Fibroblast of peridontal ligament (primary cell): ENCODE measurements around the gene CFAP69.
"Not testable (repeated sequence)": the region's sequence is repeated elsewhere in the genome, so short reads cannot be mapped to it uniquely, and the experiment has no call there.

Source experiments
- DNase-seq: peaks from one replicate; pipeline ENCODE4 v3.0.0-alpha.2; 2010; ENCODE audit errors: extremely low read depth

CFAP69 gene

DNA sequence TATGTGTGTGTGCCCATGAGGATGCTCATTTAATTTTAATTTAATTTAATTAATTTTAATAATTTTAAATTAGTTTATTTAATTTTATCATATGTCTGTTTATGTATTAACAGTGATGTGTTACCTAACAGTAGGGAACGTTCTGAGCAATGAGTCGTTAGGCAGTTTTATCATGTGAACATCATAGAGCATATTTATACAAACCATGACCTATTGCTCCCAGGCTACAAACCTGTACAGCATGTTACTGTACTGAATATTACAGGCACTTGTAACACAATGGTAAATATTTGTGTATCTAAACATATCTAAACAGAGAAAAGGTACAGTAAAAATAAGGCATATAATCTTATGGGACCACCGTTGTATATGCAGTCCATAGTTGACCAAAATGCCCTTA is 13.7 kb upstream of the CFAP69 start:
- DNase-seq: no peak

DNA sequence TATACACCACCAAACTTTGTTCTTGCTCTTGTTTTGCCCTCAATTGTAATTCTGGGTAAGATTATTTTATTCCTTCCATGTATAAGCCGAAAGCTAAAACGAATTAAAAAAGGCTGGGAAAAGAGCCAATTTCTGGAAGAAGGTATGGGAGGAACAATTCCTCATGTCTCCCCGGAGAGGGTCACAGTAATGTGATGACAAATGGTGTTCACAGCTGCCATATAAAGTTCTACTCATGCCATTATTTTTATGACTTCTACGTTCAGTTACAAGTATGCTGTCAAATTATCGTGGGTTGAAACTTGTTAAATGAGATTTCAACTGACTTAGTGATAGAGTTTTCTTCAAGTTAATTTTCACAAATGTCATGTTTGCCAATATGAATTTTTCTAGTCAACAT is 12.5 kb upstream of the CFAP69 start:
- no peak for DNase-seq

DNA sequence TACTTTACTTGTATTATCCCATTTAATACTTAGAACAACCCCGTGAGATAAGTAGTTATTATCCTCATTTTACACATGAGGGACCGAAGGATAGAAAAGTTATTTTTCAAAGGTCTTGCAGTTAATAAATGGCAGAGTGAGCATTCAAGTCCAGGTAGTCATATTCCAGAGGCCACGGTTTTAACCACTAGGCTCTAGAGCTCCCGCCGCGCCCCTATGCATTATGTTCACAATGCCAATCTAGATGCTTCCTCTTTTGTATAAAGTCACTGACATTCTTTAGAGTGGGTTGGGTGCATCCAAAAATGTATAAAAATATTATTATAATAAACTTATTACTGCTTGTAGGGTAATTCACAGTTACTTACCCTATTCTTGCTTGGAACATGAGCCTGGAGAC is 11.4 kb upstream of the CFAP69 start:
- no peak for DNase-seq

DNA sequence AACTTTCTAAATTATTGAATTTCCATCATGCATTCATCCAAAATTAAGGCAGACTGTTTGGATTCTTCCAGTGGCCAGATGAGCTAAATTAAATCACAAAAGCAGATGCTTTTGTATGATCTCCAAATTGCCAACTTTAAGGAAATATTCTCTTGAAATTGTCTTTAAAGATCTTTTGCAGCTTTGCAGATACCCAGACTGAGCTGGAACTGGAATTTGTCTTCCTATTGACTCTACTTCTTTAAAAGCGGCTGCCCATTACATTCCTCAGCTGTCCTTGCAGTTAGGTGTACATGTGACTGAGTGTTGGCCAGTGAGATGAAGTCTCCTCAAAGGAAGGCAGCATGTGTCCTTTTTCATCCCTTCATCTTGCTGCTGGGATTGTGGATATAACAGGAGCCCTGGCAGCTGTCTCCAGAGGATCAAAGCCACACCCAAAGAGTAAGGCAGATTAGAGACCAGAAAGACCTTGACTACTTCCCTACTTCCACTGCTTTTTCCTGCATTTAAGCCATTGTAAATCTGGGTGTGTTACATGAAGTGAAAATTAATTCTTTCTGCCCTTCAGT is 8.2 kb upstream of the CFAP69 start:
- no peak for DNase-seq

DNA sequence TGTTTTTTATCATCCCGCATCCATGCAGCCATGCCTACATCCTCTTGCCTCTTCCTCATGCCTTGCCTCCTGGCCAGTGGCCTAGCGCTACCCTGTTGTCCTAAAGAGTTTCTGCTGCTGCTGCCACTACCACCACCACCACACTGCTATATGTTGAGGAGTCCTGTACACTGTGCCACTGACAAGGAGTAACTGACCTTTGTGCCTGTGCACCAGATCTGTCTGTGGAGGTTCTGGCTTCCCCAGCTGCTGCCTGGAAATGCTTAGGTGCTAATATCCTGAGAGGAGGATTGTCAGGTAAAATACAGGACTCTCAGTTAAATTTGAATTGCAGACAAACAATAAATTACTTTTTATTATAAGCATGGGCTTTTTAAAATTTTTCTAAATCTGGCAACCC is 7.0 kb upstream of the CFAP69 start:
- DNase-seq: no peak

DNA sequence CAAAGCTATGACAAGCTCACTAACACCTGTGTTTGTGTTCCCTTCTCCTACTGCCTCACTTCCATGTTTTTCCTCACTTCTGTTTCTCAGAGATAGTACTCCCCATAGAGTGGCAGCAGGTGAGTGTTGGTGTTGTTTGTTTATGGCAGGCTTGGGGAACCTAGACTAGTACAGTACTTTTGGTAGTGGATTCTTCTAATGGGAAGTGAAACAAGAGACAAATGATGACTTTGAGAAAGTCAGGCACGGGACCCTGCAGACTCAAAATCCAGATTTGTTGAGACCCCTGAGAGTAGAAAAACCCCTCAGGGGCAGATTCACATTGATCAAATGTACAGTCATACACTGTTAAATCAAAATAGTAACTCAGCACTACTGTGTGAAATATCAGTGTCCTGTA is 6.4 kb upstream of the CFAP69 start:
- no peak for DNase-seq

DNA sequence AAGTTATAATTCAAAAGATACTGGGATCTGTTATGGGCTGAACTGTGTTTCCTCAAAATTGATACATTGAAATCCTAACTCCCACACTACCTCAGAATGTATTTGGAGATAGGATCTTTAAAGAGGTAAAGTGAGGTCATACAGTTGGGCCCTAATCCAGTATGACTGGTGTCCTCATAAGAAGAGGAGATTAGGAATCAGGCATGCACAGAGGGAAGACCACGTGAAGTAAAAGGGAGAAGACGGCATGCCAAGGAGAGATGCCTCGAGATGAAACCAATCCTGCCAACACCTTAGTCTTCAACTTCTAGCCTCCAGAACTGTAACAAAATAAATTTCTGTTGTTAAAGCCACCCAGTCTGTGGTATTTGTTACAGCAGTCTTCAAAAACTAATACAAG is 5.9 kb upstream of the CFAP69 start:
- DNase-seq: no peak

DNA sequence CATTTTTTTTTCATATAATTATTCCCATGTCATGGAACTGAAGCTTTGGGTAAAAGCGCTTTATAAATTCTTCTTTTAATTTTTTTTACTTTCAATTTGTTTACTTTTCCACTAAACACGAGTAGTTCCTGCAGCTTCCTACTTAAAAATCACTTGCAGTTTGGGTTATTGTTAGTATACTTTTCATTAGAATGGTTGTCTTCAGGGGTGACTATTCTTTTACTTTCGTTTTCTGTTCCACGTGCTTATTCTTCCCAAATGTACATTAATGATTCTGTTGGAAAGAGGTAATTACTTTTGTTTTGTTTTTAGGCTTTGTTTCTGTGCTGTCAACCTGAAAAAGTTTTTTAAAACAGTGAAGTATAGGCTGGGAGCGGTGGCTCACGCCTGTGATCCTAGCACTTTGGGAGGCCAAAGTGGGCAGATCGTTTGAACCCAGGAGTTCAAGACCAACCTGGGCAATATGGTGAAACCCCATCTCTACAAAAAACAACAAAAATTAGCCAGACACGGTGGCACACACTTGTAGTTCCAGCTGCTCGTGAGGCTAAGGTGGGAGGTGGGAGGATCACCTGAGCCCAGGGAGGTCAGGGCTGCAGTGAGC is 5.2 kb upstream of the CFAP69 start:
- DNase-seq: no peak

DNA sequence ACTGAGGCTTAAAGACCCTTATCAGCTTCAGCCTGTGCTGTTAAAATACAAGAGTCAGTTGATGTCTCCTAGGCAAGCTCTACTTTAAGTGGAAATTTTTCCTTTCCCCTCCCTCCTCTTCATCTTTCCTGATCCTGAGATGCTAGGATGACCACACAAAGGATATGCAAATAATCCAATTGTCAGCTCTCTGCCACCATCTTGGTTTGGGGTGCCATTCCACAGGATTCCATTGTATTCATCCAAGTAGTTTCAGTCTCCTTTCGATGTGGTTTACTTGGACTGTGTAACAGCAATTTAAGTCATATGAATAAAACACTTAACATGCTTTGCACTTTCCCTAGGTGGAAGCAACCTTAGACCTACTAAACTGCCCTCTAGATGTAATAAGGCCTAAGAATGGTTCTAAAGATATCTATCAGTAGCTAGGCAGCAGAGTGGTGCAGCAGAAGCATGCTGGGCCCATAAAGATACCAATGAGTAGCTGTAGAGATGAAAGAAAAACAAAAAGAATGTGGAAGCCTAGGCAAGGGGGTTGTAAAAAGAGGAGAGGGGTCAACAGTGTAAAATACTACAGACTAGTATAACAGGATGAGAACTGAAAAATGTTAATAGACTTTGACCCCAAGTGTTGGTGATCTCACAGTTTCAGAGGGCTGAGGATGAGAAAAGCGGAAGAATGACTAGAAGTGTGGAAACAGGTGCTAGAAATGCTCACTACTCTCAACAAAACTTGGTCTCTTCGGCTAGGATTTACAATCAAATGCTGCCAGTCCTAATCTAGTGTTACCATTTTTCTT is 2.4 kb upstream of the CFAP69 start:
- no peak for DNase-seq

DNA sequence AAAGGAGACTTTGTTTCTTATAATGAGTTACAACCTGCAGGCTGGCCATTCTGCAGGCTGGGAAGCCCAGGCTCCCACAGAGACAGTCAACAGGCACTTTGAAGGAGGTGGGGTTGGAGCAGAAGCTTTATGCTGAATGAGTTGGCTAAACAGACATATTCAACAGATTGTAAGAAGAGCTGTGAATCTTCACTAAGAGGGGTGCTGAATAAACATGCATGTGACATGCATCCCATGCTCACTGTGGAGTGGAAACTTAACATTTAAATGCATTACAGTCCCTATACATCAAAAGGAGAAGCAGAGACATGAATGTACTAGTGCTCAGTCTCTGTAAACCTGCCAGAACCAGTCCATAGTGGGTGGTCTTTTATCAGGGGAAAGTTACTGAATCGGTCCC is 1.4 kb upstream of the CFAP69 start:
- DNase-seq: no peak

DNA sequence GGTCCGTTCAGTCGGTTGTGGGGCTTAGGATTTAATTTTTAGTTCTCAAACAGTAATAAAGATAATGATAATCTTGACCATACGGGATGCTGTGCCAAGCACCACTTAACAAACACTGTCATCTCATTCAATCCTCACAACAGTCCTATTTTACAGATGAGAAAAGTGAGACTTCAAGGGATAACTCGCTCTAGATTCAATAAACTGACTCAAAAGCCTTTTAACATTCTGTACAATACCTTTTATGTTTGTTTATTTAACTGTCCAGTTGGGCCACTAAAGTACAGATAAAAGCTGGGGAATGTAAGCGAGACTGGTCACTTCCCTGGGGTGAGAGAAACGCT is 437 bp upstream of the CFAP69 start:
- no peak for DNase-seq

DNA sequence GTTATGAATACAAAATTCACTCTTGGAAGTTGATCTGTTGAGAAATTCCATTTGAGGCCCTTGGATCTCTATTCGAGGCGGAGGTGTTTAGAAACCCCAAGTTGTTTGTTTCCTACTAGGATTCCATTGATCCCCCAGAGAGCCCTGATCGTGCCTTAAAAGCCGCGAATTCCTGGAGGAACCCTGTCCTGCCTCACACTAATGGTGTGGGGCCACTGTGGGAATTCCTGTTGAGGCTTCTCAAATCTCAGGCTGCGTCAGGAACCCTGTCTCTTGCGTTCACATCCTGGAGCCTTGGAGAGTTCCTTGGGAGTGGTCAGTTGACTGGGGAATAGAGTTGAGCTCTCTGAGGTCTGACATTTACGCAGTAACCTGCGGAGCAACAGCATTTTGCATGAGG is 1.2 kb downstream of the CFAP69 start:
- peak; percentile 90 for DNase-seq

DNA sequence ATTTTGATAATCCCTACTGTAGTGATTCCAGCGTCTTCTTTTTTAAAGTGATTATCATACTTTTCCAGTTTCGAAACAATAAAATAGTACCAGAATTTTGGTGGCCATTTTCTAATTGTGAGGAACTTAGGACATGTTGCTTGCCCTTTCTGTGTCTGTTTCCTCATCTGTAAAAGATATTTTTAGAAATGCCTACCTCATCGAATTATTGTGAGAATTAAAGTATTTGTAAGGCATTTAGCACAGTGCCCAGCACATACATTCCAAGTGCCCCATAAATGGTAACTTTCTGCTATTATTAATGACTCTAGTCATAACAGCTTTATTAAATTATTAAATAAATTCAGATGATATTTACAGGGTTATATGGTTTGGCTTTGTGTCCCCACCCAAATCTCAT is 3.7 kb downstream of the CFAP69 start:
- DNase-seq: no peak

DNA sequence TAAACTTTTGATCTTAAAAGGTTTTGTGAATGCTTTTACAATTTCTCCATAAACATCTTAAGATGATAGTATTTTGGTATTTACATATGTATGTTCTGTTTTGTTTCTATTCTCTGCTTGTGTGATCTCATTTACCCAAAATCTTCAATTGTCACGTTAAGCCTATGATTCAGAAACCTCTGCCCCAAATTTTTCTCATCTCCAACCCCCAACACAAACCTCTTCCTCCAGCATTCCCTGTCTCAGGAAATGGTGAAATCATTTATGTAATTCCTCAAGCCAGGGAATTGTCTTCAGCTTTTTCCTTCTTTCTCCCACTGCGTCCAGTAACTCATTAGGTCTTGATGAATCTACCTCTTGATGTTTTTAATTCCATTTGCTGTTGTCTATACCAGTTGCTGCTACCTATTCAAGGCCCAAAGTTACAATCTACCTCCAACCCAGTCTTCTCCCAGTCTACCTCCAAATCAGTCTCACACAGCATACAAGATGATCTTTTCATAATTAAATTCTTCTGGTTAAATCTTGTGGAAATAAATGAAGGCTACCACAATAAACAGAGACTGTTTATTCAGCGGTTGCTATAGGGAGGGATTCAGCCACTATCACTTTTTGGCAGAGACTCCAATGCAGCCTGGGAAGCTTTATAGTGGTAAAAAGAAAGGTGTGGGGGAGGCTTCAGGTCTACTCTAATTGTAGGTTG is 5.8 kb downstream of the CFAP69 start:
- peak; percentile 93 for DNase-seq

DNA sequence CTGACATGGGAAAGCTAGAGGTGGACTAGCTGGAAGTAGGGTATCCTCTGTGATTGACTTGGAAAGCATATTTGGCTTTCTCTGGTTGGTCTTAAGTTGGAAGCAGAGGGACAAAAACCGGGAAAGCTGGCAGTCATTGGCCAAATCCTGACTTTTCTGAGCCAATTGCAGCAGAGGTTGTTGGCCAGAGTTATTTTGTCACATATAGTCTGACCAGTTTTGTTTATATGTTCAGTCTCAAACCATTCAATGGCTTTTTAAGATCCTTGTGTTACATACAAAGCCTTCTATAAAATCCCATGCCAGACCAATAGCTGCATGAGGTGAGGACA is 6.3 kb downstream of the CFAP69 start:
- DNase-seq: peak; percentile 71

DNA sequence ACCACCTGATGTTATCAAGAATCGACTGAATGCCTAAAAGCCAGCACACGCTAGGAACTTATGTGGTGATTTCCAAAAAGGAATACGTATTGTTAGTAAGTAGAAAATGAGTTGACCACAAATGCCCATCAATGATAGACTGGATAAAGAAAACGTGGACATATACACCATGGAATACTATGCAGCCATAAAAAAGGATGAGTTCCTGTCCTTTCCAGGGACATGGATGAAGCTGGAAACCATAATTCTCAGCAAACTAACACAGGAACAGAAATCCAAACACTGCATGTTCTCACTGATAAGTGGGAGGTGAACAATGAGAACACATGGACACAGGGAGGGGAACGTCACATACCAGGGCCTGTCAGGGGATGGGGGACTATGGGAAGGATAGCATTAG is 11.0 kb downstream of the CFAP69 start:
- not testable (repeated sequence) for DNase-seq

DNA sequence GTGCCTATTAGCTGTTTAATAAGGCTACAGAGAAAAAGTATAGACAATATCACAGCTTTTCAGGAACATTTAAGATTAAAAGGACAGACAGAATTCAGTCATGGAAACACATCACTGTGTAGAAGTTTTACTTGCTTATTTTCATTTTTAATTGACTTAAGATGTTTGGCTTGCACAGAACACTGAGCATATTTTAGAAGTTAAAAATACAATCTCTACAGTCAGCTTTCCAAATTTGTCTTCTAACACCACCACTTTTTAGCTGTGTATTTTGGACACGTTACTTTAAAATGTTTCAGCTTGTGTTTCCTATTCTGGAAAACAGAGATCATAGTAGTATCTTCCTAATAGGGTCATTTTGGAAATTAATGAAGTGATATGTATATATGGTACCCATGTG is 11.8 kb downstream of the CFAP69 start:
- DNase-seq: peak; percentile 71

DNA sequence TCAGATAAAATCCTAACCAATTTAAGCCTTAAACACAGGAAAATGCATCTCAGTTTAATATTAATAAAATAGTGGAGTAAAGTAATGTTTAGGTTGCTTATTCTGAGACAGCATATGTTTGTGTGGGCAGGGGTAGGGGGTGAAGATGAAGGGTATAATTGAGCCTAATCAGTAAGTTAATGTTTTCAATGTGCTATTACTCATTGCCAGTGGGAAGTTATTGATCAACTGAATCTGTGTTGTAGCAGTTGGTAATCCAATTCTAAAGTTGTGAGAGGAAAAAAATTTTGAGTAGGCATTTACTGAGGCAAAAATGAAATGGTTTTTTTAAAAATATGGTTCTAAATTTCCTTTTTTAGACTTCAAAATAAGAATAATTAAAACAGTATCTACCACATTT is 16.5 kb downstream of the CFAP69 start:
- DNase-seq: no peak

DNA sequence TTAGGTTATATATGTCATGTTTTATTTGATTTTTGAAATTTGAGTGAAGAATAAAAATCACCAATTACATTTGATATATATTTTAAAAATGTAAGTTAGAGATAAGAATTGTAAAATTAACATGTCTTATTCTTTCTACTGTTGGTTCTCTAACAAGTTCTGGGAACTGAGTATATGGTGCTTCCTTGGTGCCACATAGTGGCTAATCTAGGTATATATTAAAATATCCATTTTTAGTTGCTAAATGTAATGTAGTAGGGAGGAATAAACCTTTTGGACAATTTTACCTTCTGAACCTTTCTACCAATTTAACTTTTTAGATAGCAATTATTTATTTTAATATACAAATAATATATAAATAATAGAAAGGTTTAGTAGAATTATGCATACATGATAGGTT is 17.5 kb downstream of the CFAP69 start:
- peak; percentile 78 for DNase-seq

DNA sequence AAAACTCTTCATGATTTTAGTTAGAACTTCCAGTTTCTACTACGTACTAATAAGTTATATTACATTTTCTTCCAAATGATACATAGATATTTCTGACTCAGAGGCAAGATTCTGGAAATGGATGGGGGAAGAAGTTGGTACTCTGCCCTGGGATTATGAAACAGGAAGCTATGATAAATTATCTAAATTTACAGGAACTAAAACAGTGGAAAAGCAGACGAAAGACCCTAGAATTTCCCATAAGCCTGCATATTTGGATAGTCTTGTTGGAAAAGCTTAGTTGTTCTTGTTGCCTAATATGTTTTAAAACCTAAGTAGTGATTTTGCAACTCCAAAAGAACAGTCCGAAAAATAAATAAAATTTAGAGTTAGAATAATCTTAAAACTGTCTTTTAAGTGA is 21.8 kb downstream of the CFAP69 start:
- DNase-seq: peak; percentile 92

DNA sequence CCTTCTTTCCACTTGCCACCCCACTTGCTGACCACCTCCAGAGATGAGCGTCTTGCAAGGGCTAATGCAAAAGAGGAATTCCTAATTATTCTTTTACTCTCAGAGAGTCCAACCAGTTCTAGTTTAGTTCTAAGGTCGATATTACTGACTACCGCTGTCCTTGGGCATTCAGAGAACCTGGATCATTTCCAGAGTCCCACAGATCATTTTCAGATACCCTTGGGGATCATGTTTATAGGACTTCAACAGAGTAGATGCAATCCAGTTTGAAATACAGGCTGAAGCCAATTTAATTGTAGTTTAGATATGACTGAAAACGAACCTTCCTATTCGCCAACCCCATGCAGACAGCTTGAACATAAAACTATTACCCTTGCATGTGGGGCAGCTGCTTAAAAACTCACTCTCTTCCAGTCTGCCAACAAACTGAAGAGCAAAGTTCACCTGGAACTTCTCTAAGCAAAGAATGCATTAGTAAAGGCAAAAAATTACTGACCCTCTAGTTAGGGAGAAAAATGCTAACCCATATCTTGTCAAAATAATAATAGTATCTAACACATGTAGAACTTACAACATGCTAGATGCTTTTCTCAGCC is 22.4 kb downstream of the CFAP69 start:
- DNase-seq: no peak

DNA sequence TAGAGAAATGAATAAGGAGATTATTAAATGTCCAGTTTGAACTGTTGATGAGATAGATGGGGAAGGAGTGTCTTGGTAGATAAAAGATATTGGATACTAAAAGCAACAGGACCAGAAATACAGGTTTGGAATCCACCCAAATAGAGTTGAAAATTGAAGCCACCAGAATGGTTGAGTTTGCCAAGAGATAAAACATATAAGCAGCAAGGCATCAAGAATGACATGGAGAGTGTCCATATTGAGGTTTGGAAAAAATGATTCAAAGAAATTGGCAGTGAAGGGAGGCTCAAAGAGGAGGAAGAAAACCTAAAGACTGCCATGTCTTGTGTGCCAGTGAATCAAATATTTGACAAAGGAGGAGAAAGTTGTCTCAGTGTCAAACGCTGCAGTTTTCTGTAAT is 24.2 kb downstream of the CFAP69 start:
- DNase-seq: no peak
